T-helper 2 cell treated with Interferon-gamma antibody and Interleukin-4, amounts not matched to agents 5 μg/mL and 100 μg/mL, for 36 hours (primary cell): Measurements from ENCODE around the gene AKT1.

Experiments
- DNase-seq: peaks from one replicate; pipeline ENCODE4 v3.0.0; 2021; ENCODE audit warnings: low spot score
- H3K27ac Mint-ChIP-seq: one replicate; pipeline ENCODE4 v1.8.0; 2021; ENCODE audit warnings: mild to moderate bottlenecking, mixed read lengths
- H3K27me3 Mint-ChIP-seq: one replicate; pipeline ENCODE4 v1.8.0; 2021; ENCODE audit warnings: low read depth, mixed read lengths
- H3K36me3 Mint-ChIP-seq: one replicate; pipeline ENCODE4 v1.8.0; 2021; ENCODE audit warnings: low read depth, mixed read lengths
- H3K4me1 Mint-ChIP-seq: one replicate; pipeline ENCODE4 v1.8.0; 2021; ENCODE audit warnings: low read depth, mixed read lengths
- H3K4me3 Mint-ChIP-seq: one replicate; pipeline ENCODE4 v1.8.0; 2022; ENCODE audit warnings: mild to moderate bottlenecking, moderate library complexity, mixed read lengths
- H3K9me3 Mint-ChIP-seq: one replicate; pipeline ENCODE4 v1.8.0; 2021; ENCODE audit warnings: mixed read lengths

AKT1 gene

DNA sequence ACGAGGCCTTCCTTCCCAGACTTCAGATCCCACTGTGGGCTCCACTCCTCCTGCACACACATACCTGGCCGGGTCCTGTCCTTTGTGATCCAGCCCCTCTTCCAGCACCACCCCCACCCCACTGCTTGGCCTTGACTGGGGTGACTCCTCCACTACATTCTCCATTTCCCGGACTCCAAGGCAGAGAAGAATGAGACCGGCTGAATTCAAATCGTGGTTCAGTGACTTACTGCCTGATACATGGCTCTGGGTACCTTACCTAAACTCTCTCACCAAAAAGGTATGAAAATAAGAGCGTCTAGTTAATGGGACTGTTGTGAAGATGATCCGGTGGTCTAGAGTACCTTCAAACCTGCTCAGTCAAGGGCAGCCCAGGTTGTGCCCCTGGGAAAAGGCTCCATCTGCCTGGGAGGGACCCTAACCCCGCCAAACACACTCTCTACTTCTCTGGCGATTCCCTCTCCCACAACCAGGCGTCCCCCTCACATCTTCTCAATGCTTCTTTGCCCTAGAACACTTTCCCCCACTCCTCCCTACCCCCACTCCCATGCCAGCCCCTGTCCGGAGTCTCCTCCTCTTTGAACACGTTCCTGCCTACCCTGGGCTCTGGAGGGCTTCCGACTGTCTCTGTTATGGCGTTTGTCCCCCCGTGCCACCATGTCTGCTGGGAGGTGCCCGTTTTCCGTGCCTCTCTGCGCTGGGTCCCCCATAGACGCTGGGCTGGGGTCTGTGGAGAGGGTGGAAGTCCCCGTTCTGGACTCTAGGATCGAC is 3.9 kb upstream of the AKT1 start:
- DNase-seq: no peak
- Mint-ChIP-seq H3K27me3 (peaks cover 3% of the 10 kb centered on the region), H3K4me3 (peak overlapping the region; percentile 34), H3K4me1 (peaks cover 19% of the 10 kb centered on the region), H3K36me3 (peaks cover 2% of the 10 kb centered on the region), H3K27ac (peak overlapping the region; percentile 11), H3K9me3 (no peaks in the 10 kb centered on the region)

DNA sequence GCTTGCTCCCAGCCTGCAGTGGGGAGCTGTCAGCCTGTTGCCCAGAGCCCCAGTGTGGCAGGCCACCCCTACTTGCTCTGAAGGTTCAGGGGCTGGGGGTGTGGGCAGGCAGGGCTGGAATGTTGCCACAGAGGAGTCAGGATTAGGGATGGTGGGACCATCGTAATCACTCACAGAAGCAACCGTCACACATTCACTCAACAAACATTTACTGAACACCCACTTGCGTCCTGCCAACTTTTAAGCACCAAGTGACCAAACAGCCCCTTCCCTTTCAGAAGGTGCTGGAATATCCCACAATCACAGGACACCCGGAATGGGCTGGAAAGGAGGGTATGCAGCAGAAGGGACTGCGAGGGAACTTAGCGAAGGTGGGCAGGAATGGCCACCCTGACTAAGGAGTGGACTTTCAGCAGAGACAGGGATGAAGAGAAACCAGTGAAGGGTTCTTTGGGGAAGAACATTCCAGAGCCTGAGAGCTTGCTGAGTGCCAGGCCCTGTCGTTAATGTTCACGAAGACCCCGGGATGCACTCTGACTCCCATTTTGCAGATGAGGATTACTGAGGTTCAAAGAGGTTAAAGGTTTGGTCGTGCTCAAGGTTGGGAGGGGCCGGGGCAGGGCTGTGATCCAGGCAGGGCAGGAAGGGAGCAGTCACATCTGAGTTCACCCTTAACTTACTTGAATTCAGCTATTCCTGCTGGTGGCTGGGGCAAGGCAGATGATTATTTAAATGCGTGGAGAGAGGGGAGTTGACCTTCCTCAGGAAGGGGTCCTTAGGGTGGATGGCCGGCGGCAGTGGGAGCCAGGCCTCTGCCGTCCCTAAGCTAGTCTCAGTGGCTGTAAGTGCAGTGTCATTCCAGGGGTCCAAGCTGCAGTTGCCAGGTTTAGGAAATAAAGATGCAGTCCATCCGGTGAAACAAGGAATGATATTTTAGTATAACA is 3.0 kb upstream of the AKT1 start:
- Mint-ChIP-seq H3K9me3 (no peaks in the 10 kb centered on the region), H3K4me1 (peaks cover 25% of the 10 kb centered on the region), H3K4me3 (peak overlapping the region; percentile 34), H3K27me3 (peaks cover 3% of the 10 kb centered on the region), H3K27ac (peak overlapping the region; percentile 24), H3K36me3 (peaks cover 3% of the 10 kb centered on the region)
- DNase-seq: no peak

DNA sequence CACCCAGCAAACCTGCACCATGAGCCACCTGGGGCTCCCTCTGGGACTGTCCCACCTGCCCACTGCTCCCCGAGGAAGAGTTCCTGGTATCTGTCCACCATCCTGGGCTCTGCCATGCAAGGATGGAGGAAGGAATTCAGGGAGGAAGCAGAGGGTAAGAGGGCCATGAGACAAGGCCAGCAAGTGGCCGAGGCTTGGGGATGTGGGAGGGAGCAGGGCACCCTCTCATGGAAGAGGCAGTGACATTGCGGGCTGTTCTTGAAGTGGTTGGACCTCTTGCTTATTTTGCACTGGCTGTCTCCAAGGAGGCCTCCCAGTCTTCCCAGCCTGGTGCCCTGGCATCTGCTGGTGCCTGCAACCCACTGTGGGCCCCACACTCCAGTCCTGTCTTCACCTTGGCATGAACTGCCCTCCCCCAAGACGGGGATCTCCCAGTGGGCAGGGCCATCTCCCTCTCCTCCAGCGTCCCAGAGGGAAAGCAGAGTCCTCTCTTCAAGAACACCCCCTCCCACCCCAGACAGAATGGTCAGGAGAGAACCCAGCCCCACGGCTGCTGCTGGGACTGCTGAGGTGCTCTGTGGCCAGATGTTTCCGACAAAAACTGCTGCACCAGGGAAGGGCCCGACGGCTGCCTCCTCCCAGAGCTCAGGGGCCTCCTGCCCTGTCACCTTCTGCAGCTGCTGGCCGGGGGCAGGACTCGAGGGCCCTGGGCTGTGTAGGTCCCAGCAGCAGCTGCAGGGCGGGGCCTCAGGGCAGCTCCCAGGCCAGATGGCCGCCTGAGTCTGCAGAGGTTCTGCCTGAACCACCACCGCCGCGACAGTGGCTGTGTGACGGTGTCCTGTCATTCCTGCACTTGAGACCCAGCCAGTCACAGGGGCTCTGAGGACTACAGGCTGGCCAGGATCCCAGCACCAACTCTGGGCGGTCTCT is 1.8 kb upstream of the AKT1 start:
- H3K27me3 Mint-ChIP-seq: peaks cover 3% of the 10 kb centered on the region
- peaks cover 5% of the 10 kb centered on the region for H3K36me3 Mint-ChIP-seq
- no peaks in the 10 kb centered on the region for H3K9me3 Mint-ChIP-seq
- no peak for DNase-seq
- H3K27ac Mint-ChIP-seq: no peak overlapping the region
- H3K4me3 Mint-ChIP-seq: peak overlapping the region; percentile 64
- H3K4me1 Mint-ChIP-seq: peaks cover 33% of the 10 kb centered on the region

DNA sequence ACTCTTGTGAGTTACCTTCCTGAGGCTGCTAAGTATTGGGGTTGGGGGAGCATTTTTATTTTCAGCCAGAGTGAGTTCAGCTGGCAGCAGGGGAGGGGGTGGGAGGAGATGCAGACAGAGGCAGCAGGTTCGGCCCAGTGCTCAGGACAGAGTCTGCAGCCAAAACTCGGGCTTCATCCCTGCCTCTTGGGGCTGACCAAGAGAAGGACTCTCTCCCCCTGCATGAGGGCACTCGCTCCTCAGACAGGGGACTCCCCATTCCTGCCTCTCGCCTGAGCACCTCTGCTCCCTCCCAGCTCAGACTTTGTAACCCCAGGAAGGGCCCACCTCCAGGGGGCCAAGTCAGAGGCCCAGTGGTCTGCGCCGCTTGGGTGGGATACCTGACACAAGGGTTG is 1.1 kb upstream of the AKT1 start:
- H3K27ac Mint-ChIP-seq: peak overlapping the region; percentile 61
- DNase-seq: no peak
- peaks cover 5% of the 10 kb centered on the region for H3K36me3 Mint-ChIP-seq
- H3K4me1 Mint-ChIP-seq: peaks cover 33% of the 10 kb centered on the region
- H3K9me3 Mint-ChIP-seq: no peaks in the 10 kb centered on the region
- H3K4me3 Mint-ChIP-seq: peak overlapping the region; percentile 64
- H3K27me3 Mint-ChIP-seq: peaks cover 3% of the 10 kb centered on the region

DNA sequence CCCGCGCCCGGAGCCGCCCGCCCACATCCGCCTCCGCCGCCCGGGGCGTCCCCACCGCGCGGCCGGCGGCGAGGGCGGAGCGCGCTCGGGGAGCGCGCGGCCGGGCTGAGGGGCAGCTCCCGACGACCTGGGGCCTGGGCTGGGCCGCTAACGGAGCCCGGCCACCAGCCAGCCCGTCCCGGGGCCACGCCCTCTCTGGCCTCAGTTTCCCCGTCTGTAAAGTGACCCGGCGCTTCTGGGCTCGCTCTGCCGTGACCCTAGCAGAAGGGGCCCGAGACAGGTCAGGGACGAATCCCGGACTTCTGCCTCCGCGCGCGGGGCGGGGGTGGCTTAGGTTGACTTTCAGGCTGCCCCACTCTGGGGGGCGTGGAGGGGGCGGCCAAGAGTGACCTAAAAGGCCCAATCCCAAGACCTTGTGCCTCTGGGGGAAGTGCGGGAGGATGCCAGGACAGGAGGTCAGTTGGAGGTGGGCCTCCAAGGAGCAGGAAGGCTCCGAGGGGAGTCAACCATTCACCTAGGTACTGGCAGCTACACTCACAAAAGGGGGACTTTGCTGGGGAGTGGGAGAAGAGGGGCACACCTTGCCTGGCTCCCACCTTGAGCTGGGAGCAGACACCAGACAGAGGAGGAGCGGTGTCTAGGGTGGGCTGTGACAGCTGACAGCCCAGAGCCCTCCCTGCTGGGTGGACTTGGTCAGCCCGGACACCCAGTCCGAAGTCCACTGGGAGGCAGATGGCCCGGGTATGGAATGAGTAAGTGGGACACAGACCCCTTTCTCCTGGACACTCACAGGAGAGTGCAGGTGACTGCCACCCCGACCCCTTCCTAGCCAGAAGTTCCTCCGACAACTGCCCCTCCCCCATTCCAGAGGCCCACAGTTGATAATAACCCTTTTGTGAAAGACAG is 486 bp upstream of the AKT1 start:
- Mint-ChIP-seq H3K27me3 (peaks cover 3% of the 10 kb centered on the region), H3K27ac (peak overlapping the region; percentile 61), H3K4me3 (peak overlapping the region; percentile 64), H3K4me1 (peaks cover 35% of the 10 kb centered on the region), H3K36me3 (peaks cover 10% of the 10 kb centered on the region), H3K9me3 (no peaks in the 10 kb centered on the region)
- peak; percentile 46 for DNase-seq

DNA sequence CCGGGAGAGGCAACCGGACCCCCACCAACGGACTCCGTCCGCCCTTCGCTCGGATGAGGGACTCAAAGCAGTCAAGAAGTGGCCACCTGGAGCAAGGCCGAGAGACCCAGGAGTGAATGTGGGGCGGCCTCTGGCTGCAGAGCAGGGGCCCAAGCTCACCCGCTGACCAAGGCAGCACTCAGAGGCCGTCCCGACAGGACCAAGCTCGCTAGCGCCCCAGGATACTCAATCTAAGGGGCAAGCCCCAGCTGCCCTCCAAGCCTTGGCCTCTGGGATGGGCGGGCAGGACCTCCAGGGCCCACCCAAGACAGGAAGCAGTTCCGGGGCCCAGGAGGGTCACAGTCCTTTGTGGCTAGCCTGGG is 936 bp downstream of the AKT1 start:
- Mint-ChIP-seq H3K4me1 (peaks cover 34% of the 10 kb centered on the region), H3K27ac (peak overlapping the region; percentile 77), H3K9me3 (no peaks in the 10 kb centered on the region), H3K27me3 (peaks cover 2% of the 10 kb centered on the region), H3K4me3 (peak overlapping the region; percentile 91), H3K36me3 (peaks cover 13% of the 10 kb centered on the region)
- no peak for DNase-seq

DNA sequence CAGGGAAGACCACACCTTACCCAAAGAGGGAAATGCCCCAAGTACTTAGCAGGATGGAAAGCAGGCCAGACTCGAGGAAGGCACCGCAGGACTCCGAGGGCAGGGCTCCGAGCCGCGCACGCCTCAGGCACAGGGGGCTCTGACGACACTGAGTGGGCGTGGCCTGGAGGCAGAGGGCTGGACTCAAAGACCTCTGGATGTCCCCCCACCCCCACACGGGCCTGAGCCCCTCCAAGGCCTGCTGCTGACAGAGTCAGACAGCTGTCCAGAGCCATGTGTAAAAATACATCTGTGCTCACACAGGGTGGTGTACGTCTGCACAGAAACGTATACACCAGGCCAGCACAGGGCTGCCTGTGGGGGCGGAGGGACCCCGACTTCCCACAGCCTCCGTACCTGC is 1.4 kb downstream of the AKT1 start:
- H3K4me1 Mint-ChIP-seq: peaks cover 32% of the 10 kb centered on the region
- H3K36me3 Mint-ChIP-seq: peaks cover 13% of the 10 kb centered on the region
- H3K27me3 Mint-ChIP-seq: no peaks in the 10 kb centered on the region
- no peaks in the 10 kb centered on the region for H3K9me3 Mint-ChIP-seq
- peak overlapping the region; percentile 91 for H3K4me3 Mint-ChIP-seq
- DNase-seq: peak; percentile 33
- H3K27ac Mint-ChIP-seq: peak overlapping the region; percentile 75

DNA sequence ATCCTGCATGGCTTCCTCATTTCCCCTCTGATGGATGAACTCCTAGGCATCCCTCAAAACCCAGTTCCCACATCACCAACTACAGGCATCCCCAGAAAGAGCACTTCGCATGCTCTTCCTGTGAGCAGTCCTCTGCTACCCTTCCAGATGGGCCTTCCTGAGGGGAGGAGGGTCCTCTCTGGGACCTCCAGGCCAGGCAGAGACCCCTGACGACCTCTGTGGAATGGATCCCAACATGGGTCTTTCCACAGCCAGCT is 1.9 kb downstream of the AKT1 start:
- Mint-ChIP-seq H3K9me3 (no peaks in the 10 kb centered on the region), H3K36me3 (peaks cover 13% of the 10 kb centered on the region), H3K4me1 (peaks cover 27% of the 10 kb centered on the region), H3K27me3 (no peaks in the 10 kb centered on the region), H3K27ac (peak overlapping the region; percentile 20), H3K4me3 (peak overlapping the region; percentile 91)
- DNase-seq: no peak

DNA sequence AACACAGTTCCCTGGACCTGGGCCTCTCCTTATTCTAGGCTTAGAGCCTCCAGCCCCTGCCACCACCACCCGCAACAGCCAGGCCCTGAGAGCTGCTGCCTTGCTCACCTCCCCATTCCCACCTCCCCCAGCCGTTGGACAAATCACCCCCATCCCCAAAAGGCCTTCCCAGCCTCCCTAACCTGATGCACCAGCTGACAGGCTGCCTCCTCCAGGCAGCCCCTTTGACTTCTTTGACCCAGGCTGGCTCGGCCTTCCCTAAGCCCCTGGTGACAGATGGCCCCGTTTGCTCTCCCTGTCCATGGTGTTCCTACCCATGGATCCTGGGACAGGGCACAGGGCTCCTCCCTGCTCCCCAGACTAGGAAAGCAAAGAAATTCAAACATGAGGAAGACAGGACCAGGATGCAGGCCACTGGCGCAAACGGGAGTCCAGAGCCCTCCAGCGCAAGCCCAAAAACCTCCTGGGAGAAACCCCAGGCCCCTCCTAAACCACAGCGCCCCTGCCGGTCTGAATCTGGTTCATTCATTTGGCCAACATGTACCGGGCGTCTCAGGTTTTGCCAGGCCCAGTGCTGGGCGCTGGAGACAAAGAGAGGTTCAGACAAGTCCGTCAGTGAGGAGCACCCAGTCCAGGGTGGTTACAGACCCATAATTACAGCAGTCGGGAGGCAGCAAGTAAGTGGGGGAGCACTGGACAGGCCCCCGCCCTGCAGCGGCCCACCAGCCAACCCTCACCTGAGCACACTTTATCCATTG is 2.4 kb downstream of the AKT1 start:
- Mint-ChIP-seq H3K27ac (peak overlapping the region; percentile 20), H3K4me3 (peak overlapping the region; percentile 91), H3K36me3 (peaks cover 13% of the 10 kb centered on the region), H3K4me1 (peaks cover 25% of the 10 kb centered on the region), H3K9me3 (no peaks in the 10 kb centered on the region), H3K27me3 (no peaks in the 10 kb centered on the region)
- DNase-seq: no peak

DNA sequence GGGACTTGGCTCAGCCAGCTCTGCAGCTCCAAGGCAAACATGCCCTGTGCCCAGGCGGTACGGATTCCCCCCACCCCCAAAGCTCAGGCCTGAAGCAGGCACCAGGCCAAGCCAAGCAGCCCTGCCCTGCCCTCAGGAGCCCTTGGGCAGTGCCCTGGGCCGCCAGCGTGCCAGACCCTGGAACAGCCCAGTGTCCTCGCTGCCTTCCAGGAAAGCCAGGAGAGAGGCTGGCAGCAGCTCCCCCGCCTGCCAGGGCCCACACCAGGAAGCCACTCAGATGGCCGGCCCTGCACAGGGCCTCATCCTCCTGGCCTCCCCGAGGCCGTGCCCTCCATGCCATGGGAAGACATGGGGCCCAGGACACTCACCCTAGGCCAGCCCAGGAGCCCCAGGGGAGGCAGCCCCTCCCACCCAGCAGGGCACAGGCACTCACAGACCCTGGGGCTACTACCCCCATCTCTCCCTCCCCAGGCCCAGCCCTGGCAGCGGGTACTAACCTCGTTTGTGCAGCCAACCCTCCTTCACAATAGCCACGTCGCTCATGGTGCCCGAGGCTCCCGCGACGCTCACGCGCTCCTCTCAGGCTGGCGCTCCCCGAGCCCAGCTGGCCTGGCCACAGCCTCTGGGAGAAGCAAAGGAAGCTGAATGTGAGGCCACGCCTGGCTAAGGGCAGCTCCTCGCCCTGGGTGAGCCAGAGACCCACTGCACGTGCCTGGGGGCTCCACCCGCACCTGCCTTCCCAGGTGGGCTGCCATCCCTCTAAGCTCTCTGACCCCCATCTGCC is 3.3 kb downstream of the AKT1 start:
- H3K36me3 Mint-ChIP-seq: peaks cover 13% of the 10 kb centered on the region
- DNase-seq: no peak
- H3K27me3 Mint-ChIP-seq: no peaks in the 10 kb centered on the region
- no peak overlapping the region for H3K4me3 Mint-ChIP-seq
- H3K9me3 Mint-ChIP-seq: no peaks in the 10 kb centered on the region
- no peak overlapping the region for H3K27ac Mint-ChIP-seq
- peaks cover 25% of the 10 kb centered on the region for H3K4me1 Mint-ChIP-seq

DNA sequence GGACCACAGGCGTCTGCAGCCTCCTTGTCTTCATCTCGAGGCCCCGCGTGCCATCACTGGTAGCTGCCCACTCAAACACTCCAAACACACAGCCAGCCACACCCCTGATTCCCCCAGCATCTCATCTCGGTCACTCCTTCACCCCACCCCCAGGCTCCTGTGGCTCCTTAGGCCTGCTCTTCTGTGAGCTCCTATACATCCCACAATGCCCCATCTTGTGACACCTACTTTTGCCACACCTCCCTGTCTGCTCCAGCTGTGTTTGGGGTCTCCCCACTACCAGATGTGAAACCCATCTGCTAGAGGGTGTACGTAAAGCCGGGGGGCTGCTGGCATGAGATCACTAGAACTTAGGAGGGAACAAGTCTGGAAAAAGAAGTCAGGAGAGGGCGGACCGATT is 4.1 kb downstream of the AKT1 start:
- no peak for DNase-seq
- no peak overlapping the region for H3K27ac Mint-ChIP-seq
- H3K27me3 Mint-ChIP-seq: no peaks in the 10 kb centered on the region
- peak overlapping the region; percentile 27 for H3K4me3 Mint-ChIP-seq
- H3K9me3 Mint-ChIP-seq: no peaks in the 10 kb centered on the region
- H3K36me3 Mint-ChIP-seq: peaks cover 13% of the 10 kb centered on the region
- peaks cover 25% of the 10 kb centered on the region for H3K4me1 Mint-ChIP-seq
